GM23338 (cell line): ENCODE results near the gene UBAP2. TPM values are rescaled to one million over a fixed set of nuclear protein-coding genes. Genes with fewer than 3 reads are reported as not detected.

Source experiments
- ATAC-seq: fragments of 200-7000 bp; cut with Tn5 transposase; 3 replicates; pipeline ENCODE4 v1.9.1; 2020
- DNase-seq: peaks from one replicate; pipeline ENCODE4 v3.0.0-alpha.2; 2015; ENCODE audit warnings: low spot score
- H2AFZ ChIP-seq: fragments of 200-600 bp; sonication (generic); 2 replicates; pipeline ENCODE4 v1.8.0; 2016; ENCODE audit warnings: antibody characterized with exemption, mild to moderate bottlenecking, moderate library complexity
- H3F3A ChIP-seq: fragments of 200-600 bp; sonication (generic); replicated peaks from 2 replicates; pipeline ENCODE4 v1.8.0; 2017; ENCODE audit warnings: antibody characterized with exemption, mixed run types, low read depth
- H3K27ac ChIP-seq: fragments of 200-600 bp; sonication (generic); 2 replicates; pipeline ENCODE4 v1.6.1; 2016; ENCODE audit warnings: low read depth
- H3K27me3 ChIP-seq: fragments of 200-600 bp; sonication (generic); 2 replicates; pipeline ENCODE4 v1.8.0; 2016; ENCODE audit warnings: mild to moderate bottlenecking, mixed run types, moderate library complexity; ENCODE audit not compliant: insufficient read depth
- H3K36me3 ChIP-seq: fragments of 200-600 bp; sonication (generic); 2 replicates; pipeline ENCODE4 v1.8.0; 2016; ENCODE audit warnings: mild to moderate bottlenecking; ENCODE audit not compliant: insufficient read depth
- H3K4me1 ChIP-seq: fragments of 200-600 bp; sonication (generic); 2 replicates; pipeline ENCODE4 v1.8.0; 2016; ENCODE audit warnings: mild to moderate bottlenecking, moderate library complexity; ENCODE audit not compliant: insufficient read depth
- H3K4me2 ChIP-seq: fragments of 200-600 bp; sonication (generic); 2 replicates; pipeline ENCODE4 v1.7.1; 2017; ENCODE audit warnings: mixed run types
- H3K4me3 ChIP-seq: fragments of 200-600 bp; sonication (generic); 2 replicates; pipeline ENCODE4 v1.6.1; 2016; ENCODE audit warnings: mixed run types
- H3K79me2 ChIP-seq: fragments of 200-600 bp; sonication (generic); replicated peaks from 2 replicates; pipeline ENCODE4 v1.8.0; 2017; ENCODE audit warnings: mild to moderate bottlenecking; ENCODE audit not compliant: insufficient read depth
- H3K9me2 ChIP-seq: fragments of 200-600 bp; sonication (generic); 2 replicates; pipeline ENCODE4 v1.8.0; 2017; ENCODE audit not compliant: insufficient read depth
- H4K20me1 ChIP-seq: fragments of 200-600 bp; sonication (generic); replicated peaks from 2 replicates; pipeline ENCODE4 v1.8.0; 2017; ENCODE audit warnings: mild to moderate bottlenecking; ENCODE audit not compliant: insufficient read depth
- H3K27ac Mint-ChIP-seq: 2 replicates; pipeline ENCODE4 v1.8.0; 2020; ENCODE audit warnings: inconsistent platforms, mild to moderate bottlenecking, moderate library complexity, mixed read lengths
- H3K27me3 Mint-ChIP-seq: 3 replicates; pipeline ENCODE4 v1.8.0; 2022; ENCODE audit warnings: low read depth, mild to moderate bottlenecking, moderate library complexity, mixed read lengths, inconsistent platforms; ENCODE audit not compliant: insufficient read depth, poor library complexity
- H3K36me3 Mint-ChIP-seq: 3 replicates; pipeline ENCODE4 v1.8.0; 2021; ENCODE audit warnings: low read depth, mild to moderate bottlenecking, inconsistent platforms, moderate library complexity, mixed read lengths
- H3K4me1 Mint-ChIP-seq: 3 replicates; pipeline ENCODE4 v1.8.0; 2020; ENCODE audit warnings: mild to moderate bottlenecking, inconsistent platforms, mixed read lengths
- H3K4me3 Mint-ChIP-seq: 3 replicates; pipeline ENCODE4 v1.8.0; 2021; ENCODE audit warnings: moderate library complexity, mild to moderate bottlenecking, inconsistent platforms, mixed read lengths
- H3K9me3 Mint-ChIP-seq: 3 replicates; pipeline ENCODE4 v1.8.0; 2020; ENCODE audit warnings: moderate library complexity, mild to moderate bottlenecking, inconsistent platforms, mixed read lengths
- CTCF ChIP-seq, 2 experiments: fragments of 200-600 bp in 1 of 2; sonication (generic) in 1 of 2; conservative IDR thresholded peaks; 2 replicates each; pipeline versions ENCODE4 v1.5.1 to v1.6.1; 2016 to 2017; ENCODE audit warnings: antibody characterized with exemption in 2 of 2, low read depth in 2 of 2, mild to moderate bottlenecking in 2 of 2, moderate library complexity in 1 of 2
- ETS1 ChIP-seq: IDR thresholded peaks from 2 replicates; pipeline ENCODE4 v1.6.1; 2016; ENCODE audit warnings: antibody characterized with exemption
- EZH2 ChIP-seq: fragments of 200-600 bp; sonication (generic); IDR thresholded peaks from one replicate; pipeline ENCODE4 v1.8.0; 2017; ENCODE audit warnings: antibody characterized with exemption, mild to moderate bottlenecking, low read depth; ENCODE audit not compliant: unreplicated experiment
- JUNB ChIP-seq: IDR thresholded peaks from one replicate; pipeline ENCODE4 v1.6.1; 2016; ENCODE audit warnings: antibody characterized with exemption; ENCODE audit not compliant: unreplicated experiment
- NANOG ChIP-seq: IDR thresholded peaks from 2 replicates; pipeline ENCODE4 v1.6.1; 2016; ENCODE audit warnings: antibody characterized with exemption, borderline replicate concordance
- POLR2AphosphoS5 ChIP-seq: IDR thresholded peaks from 2 replicates; pipeline ENCODE4 v1.6.1; 2016; ENCODE audit warnings: antibody characterized with exemption, low read depth
- REST ChIP-seq: IDR thresholded peaks from one replicate; pipeline ENCODE4 v1.6.1; 2018; ENCODE audit warnings: antibody characterized with exemption; ENCODE audit not compliant: unreplicated experiment
- ZNF331 ChIP-seq: fragments of 250-450 bp; sonication (Bioruptor Pico); IDR thresholded peaks from 2 replicates; pipeline ENCODE4 v1.5.0; 2020; ENCODE audit warnings: low read depth, mild to moderate bottlenecking, moderate library complexity
- ZNF462 ChIP-seq: fragments of 250-450 bp; sonication (Bioruptor Pico); IDR thresholded peaks from 2 replicates; pipeline ENCODE4 v1.5.0; 2020; ENCODE audit warnings: mild to moderate bottlenecking, moderate library complexity
- polyA plus RNA-seq: library from polyadenylated mRNA; unstranded; fragments of >200 nt; fragmentation: Nextera tagmentation; extraction: Ambion mirVana; gene quantifications from 2 replicates; pipeline ENCODE4 v1.2.1, GENCODE V29; 2016
- total RNA-seq: library from RNA; depleted of rRNA; stranded (reverse); fragments of >200 nt; shearing (Covaris generic); gene quantifications from 2 replicates; pipeline ENCODE4 v1.2.3, GENCODE V29; 2014

UBAP2 gene
- total and polyA plus RNA-seq, 2 experiments from 2014 or later = 47.4 to 56.4 TPM

GRCh38 chr9:34001298-34001697, 47.4 kb downstream of the UBAP2 start (continued):
- no peak for TF ChIP-seq ETS1
- TF ChIP-seq ZNF331 (CRISPR knock-in tag) = no peak

GRCh38 chr9:33995449-33995848, 53.2 kb downstream of the UBAP2 start:
- Histone ChIP-seq H3F3A (no peaks in the 10 kb centered on the region; the same call in 1 of the 2 replicates), H2AFZ (no peak overlapping the region), H3K4me3 (no peak overlapping the region), H3K4me2 (no peak overlapping the region), H3K9me2 (no peaks in the 10 kb centered on the region), H3K27me3 (no peaks in the 10 kb centered on the region), H3K27ac (no peak overlapping the region), H4K20me1 (peaks cover 13% of the 10 kb centered on the region), H3K79me2 (peaks cover 20% of the 10 kb centered on the region), H3K36me3 (peaks cover 37% of the 10 kb centered on the region; the same call in 1 of the 2 replicates), H3K4me1 (no peaks in the 10 kb centered on the region)
- peaks cover 30% of the 10 kb centered on the region for H3K36me3 Mint-ChIP-seq
- no peaks in the 10 kb centered on the region for H3K9me3 Mint-ChIP-seq
- no peaks in the 10 kb centered on the region for H3K4me1 Mint-ChIP-seq
- no peak overlapping the region for H3K27ac Mint-ChIP-seq
- no peak for TF ChIP-seq NANOG
- no peak for TF ChIP-seq EZH2
- no peak for TF ChIP-seq POLR2AphosphoS5
- no peak for TF ChIP-seq ZNF462 (CRISPR knock-in tag)
- TF ChIP-seq ZNF331 (CRISPR knock-in tag) = no peak
- no peak for TF ChIP-seq CTCF (conservative IDR thresholded peaks at IDR 0.05; ENCODE audit: low read depth in 2 of 2)
- no peak for TF ChIP-seq ETS1
- no peak for TF ChIP-seq REST
- TF ChIP-seq JUNB = no peak
- DNase-seq (no peak), ATAC-seq (no peak)
- no peaks in the 10 kb centered on the region for H3K27me3 Mint-ChIP-seq
- no peak overlapping the region for H3K4me3 Mint-ChIP-seq
